RWPE1 (cell line): ENCODE results near the gene SH3RF3.

Experiments
- CTCF ChIA-PET: fragments of 350-600 bp; sonication (Branson Sonifier 250); formaldehyde crosslinking; extraction: SDS; loops from one replicate; lab custom pipeline; 2021; lab: Yijun Ruan, JAX
- POLR2A ChIA-PET: fragments of 400-600 bp; formaldehyde crosslinking; extraction: SDS; loops from one replicate; lab custom pipeline; 2020; ENCODE audit warnings: antibody characterized with exemption; ENCODE audit not compliant: low non-redundant PET; lab: Yijun Ruan, JAX
- DNase-seq: peaks from one replicate; pipeline ENCODE4 v3.0.0; 2012; ENCODE audit warnings: low spot score
- H3K27ac ChIP-seq: fragments of 450-650 bp; 2 replicates; pipeline ENCODE4 v1.5.1; 2017
- CTCF ChIP-seq: fragments of 450-650 bp; conservative IDR thresholded peaks from 2 replicates; pipeline ENCODE4 v1.5.1; 2017; ENCODE audit warnings: low read depth, mild to moderate bottlenecking

Gene SH3RF3

GRCh38 chr2:109193807-109194619 is 65.0 kb downstream of the SH3RF3 start:
- DNase-seq: no peak
- POLR2A ChIA-PET: no interaction called here
- no peak for TF ChIP-seq CTCF
- no peak overlapping the region for H3K27ac ChIP-seq
- CTCF ChIA-PET: no interaction called here

- no peak for DNase-seq
- ChIA-PET POLR2A (no interaction called here), CTCF (no interaction called here)
- TF ChIP-seq CTCF: no peak
- no peak overlapping the region for H3K27ac ChIP-seq
These were observed 65.6 kb downstream of the SH3RF3 start for GRCh38 chr2:109194620-109194937.

DNA sequence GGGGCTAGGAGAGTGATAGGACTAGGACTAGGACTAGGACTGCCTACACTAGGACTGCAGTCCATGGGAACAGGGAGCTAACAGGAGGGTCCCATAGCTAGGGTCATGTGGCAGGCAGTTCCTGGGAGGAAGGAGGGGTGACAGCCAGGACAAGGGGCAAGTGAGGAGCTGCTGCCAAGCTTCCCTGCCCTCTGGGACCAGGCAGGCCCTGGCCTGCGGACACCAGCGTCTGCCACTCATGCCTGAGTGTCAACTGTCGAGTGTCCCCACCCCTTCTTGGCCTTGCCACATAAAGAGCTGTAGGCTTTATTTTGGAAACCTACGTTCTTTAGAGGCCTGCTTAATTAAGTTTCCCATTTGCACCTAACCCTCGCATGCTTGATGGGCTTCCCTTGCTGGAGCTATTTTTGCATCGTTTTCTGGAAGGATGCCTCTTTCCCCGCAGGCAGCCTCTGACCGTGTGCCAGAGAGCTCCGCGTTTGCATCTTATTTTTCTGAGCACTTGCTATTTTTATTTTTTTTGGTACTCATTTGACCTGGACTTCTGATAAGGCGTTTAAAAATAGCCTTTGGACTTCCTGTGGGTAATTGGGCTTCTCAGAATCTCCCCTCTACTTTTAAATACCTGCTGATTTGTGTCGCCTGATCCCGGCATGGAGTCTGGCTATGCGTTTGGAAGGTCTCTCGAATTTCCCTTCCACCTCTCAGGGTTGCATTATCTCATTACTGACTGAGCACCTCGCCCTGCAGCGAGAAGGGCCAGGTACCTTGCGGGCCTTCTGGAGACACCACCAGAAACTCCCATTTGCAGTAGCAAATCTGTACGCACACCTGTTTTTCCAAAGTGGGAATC is 66.4 kb downstream of the SH3RF3 start:
- ChIA-PET CTCF (no interaction called here), POLR2A (no interaction called here)
- no peak for TF ChIP-seq CTCF
- DNase-seq: no peak
- no peak overlapping the region for H3K27ac ChIP-seq

- CTCF ChIA-PET: no interaction called here
- no peak for DNase-seq
- TF ChIP-seq CTCF: no peak
- POLR2A ChIA-PET: no interaction called here
- no peak overlapping the region for H3K27ac ChIP-seq
These were observed 67.3 kb downstream of the SH3RF3 start for GRCh38 chr2:109196081-109196875.

- 0 out of 2 replicates have a peak overlapping the region, but pooled peaks have one; percentile 13 for H3K27ac ChIP-seq
- DNase-seq: no peak
- POLR2A ChIA-PET: no interaction called here
- CTCF ChIA-PET: no interaction called here
- no peak for TF ChIP-seq CTCF
These were observed 68.8 kb downstream of the SH3RF3 start for GRCh38 chr2:109197491-109198418.
